Omental fat pad (tissue), 4 donors: ENCODE results near the gene TNRC6B. TPM values are rescaled to one million over a fixed set of nuclear protein-coding genes. Genes with fewer than 3 reads are reported as not detected.
"Not testable (repeated sequence)": the region's sequence is repeated elsewhere in the genome, so short reads cannot be mapped to it uniquely, and the experiment has no call there.

ENCODE experiments used
- ATAC-seq: fragments of 150-250 bp; one replicate; pipeline ENCODE4 v1.9.1; 2016; ENCODE audit warnings: mild to moderate bottlenecking, moderate library complexity; ENCODE audit not compliant: low FRiP score
- DNase-seq: peaks from one replicate; pipeline ENCODE4 v3.0.0-alpha.2; 2019; ENCODE audit warnings: low spot score
- total RNA-seq, 4 donors: library from RNA; depleted of rRNA; stranded (reverse); fragments of >200 nt; gene quantifications; one replicate each; pipeline ENCODE4 v1.1.0, GENCODE V29; 2016
- TF ChIP-seq, protein P1 (sequence below), 3 donors: fragments of 450-650 bp; IDR thresholded peaks; one replicate each; pipeline ENCODE4 v1.5.1; 2016 to 2017; ENCODE audit warnings: antibody characterized with exemption in 3 of 3, mild to moderate bottlenecking in 3 of 3, moderate library complexity in 2 of 3

The TNRC6B gene
- total RNA-seq, 4 donors from 2014 or later: 17.2 to 57.8 (median 31.9) TPM

DNA sequence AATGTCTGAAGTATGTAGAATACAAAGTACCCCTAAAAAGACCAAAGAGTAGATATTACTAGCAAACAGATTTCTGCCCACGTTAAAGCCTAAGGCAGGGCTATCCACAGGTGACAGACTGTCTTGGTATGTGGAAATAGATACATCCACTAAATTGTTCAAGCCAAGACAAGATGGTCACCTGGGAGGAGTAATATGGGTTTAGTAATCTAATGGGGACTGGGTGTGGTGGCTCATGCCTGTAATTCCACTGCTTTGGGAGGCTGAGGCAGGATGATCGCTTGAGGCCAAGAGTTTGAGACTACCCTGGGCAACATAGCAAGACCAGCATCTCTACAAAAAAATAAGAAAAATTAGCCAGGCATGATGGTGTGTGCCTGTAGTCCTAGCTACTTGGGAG lies 200.2 kb downstream of the TNRC6B start:
- DNase-seq (no peak), ATAC-seq (no peak)
- TF ChIP-seq, protein P1, sequence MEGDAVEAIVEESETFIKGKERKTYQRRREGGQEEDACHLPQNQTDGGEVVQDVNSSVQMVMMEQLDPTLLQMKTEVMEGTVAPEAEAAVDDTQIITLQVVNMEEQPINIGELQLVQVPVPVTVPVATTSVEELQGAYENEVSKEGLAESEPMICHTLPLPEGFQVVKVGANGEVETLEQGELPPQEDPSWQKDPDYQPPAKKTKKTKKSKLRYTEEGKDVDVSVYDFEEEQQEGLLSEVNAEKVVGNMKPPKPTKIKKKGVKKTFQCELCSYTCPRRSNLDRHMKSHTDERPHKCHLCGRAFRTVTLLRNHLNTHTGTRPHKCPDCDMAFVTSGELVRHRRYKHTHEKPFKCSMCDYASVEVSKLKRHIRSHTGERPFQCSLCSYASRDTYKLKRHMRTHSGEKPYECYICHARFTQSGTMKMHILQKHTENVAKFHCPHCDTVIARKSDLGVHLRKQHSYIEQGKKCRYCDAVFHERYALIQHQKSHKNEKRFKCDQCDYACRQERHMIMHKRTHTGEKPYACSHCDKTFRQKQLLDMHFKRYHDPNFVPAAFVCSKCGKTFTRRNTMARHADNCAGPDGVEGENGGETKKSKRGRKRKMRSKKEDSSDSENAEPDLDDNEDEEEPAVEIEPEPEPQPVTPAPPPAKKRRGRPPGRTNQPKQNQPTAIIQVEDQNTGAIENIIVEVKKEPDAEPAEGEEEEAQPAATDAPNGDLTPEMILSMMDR (IDR thresholded peaks at IDR 0.05): no peak

DNA sequence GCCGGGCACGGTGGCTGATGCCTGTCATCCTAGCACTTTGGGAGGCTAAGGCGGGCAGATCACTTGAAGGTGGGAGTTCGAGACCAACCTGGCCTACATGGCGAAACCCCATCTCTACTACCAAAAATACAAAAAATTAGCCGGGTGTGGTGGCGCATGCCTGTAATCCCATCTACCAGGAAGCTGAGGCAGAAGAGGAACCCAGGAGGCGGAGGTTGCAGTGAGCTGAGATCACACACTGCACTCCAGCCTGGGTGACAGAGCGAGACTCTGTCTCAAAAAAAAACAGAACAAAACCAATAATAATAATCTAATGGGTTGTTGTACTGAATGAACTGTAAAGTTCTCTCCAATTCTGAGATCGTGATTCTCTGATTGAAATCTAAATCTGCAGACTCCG lies 200.7 kb downstream of the TNRC6B start:
- not testable (repeated sequence) for DNase-seq, ATAC-seq

DNA sequence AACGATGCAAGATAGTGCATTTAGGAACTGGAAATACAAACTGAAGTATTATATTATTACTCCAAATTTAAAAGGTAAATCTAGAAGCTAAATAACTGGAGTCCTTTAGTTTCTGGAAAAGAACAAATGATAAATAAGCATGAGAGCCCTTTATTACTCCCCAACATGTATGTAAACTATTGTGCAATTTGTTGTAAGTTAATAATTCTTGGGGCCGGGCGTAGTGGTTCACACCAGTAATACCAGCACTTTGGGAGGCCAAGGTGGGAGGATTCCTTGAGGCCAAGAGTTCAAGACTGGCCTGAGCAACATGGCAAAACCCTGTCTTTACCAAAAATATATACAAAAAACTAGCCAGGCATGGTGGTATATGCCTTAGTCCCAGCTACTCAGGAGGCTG lies 203.7 kb downstream of the TNRC6B start:
- TF ChIP-seq, protein P1 (IDR thresholded peaks at IDR 0.05): no peak
- DNase-seq (no peak), ATAC-seq (no peak)

DNA sequence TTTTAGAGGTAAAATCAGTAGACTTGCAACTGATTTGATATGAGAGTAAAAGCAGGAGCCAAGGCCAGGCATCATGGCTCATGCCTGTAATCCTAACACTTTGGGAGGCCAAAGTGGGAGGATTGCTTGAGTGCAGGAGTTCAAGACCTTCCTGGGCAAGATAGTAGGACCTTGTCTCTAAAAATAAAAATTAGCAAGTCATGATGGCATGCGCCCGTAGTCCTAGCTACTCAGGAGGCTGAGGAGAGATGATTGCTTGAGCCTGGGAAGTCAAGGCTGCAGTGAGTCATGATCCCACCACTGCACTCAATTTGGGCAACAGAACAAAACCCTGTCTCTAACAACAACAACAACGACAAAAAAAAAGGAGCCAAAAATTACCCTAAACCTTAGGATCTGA lies 206.2 kb downstream of the TNRC6B start:
- DNase-seq (no peak), ATAC-seq (no peak)
- TF ChIP-seq, protein P1 (IDR thresholded peaks at IDR 0.05): no peak

DNA sequence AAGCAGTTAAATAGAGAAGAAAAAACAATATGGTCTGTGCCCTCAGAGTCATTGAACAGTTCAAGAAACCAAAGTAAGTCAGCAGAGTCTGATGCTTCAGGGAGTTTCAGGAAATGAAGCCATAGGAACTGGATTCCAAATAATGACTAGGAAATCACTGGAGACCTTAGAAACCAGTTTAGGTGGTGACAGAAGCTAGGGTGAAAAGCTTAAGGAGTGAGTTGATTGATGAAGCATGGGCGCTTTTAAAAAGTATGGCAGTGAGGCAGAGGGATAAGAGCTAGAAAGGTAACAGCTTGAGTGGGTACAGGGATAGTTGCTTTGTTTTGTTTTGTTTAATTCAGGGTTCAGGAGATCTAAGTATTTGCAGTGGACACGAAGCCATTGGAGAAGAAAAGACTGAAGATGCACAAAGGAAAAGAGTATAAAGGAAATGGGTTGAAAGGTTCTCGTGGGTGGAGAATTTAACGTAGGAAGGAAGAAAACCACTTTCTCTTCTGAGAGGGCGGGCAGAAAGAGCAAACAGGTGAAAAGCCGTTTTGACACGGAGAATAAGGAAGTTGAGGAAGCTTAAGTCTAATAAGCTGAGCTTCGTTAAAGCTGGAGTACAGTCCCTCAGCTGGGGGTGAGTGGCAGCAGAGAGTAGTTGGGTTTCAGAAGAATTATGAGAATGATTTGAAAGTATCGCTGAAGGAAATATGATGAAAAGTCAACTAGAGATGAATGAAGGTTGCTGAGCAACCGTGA lies 207.5 kb downstream of the TNRC6B start:
- no peak for ATAC-seq
- TF ChIP-seq, protein P1 (IDR thresholded peaks at IDR 0.05): no peak
- DNase-seq: no peak

Other genes starting within 250 kb of the TNRC6B start
- not detected for gene TMA7B, start 217.5 kb upstream of the TNRC6B start, total RNA-seq
- under 1 TPM; 0.37 to 0.84 (median 0.57) TPM for gene FAM83F, start 183.0 kb upstream of the TNRC6B start, total RNA-seq
- 100 to 1,000 TPM in 1 of 4 donors, 10 to 100 TPM in 3; 74.6 to 106 (median 85.8) TPM for gene ADSL, start 168.6 kb downstream of the TNRC6B start, total RNA-seq
- gene SGSM3, start 192.7 kb downstream of the TNRC6B start, total RNA-seq: 10 to 100 TPM; 26.2 to 45.6 (median 31.2) TPM